Hindlimb muscle (tissue), 1 donor: ENCODE results near the gene GRIK1. TPM values are rescaled to one million over a fixed set of nuclear protein-coding genes. Genes with fewer than 3 reads are reported as not detected.

ENCODE experiments used
- DNase-seq: peaks from one replicate; pipeline ENCODE4 v3.0.0-alpha.2; 2013
- polyA plus RNA-seq: library from polyadenylated mRNA; unstranded; fragments of 120-200 nt; gene quantifications from one replicate; pipeline ENCODE4 v1.2.1, GENCODE V29; 2013; ENCODE audit not compliant: insufficient read length

The GRIK1 gene
- polyA plus RNA-seq, 1 donor: 0.49 TPM

- no peak for DNase-seq
Measured at GRCh38 chr21:29827236-29827635, 112.6 kb downstream of the GRIK1 start.

- no peak for DNase-seq
Measured at GRCh38 chr21:29826386-29826785, 113.4 kb downstream of the GRIK1 start.

- no peak for DNase-seq
Measured at GRCh38 chr21:29825936-29826335, 113.9 kb downstream of the GRIK1 start.

- no peak for DNase-seq
Measured at GRCh38 chr21:29825345-29825744, 114.5 kb downstream of the GRIK1 start.

GRCh38 chr21:29822064-29822463 is 117.7 kb downstream of the GRIK1 start:
- DNase-seq: no peak

GRCh38 chr21:29821230-29821629 is 118.6 kb downstream of the GRIK1 start:
- no peak for DNase-seq

GRCh38 chr21:29819675-29820326 is 120.0 kb downstream of the GRIK1 start:
- DNase-seq: no peak

GRCh38 chr21:29818383-29818921 is 121.3 kb downstream of the GRIK1 start:
- DNase-seq: no peak

GRCh38 chr21:29817450-29817849 is 122.3 kb downstream of the GRIK1 start:
- no peak for DNase-seq

GRCh38 chr21:29812947-29813346 is 126.8 kb downstream of the GRIK1 start:
- no peak for DNase-seq

- DNase-seq: no peak
Measured at GRCh38 chr21:29810871-29811270, 128.9 kb downstream of the GRIK1 start.

- DNase-seq: peak; percentile 4
Measured at GRCh38 chr21:29808153-29808552, 131.6 kb downstream of the GRIK1 start.

GRCh38 chr21:29805105-29805504 is 134.7 kb downstream of the GRIK1 start:
- no peak for DNase-seq

GRCh38 chr21:29803191-29803590 is 136.6 kb downstream of the GRIK1 start:
- DNase-seq: no peak

GRCh38 chr21:29801122-29801521 is 138.7 kb downstream of the GRIK1 start:
- DNase-seq: no peak

- no peak for DNase-seq
Measured at GRCh38 chr21:29800056-29800455, 139.7 kb downstream of the GRIK1 start.

GRCh38 chr21:29798840-29799239 is 141.0 kb downstream of the GRIK1 start:
- no peak for DNase-seq

- DNase-seq: no peak
Measured at GRCh38 chr21:29797155-29797554, 142.6 kb downstream of the GRIK1 start.

GRCh38 chr21:29793712-29794111 is 146.1 kb downstream of the GRIK1 start:
- DNase-seq: no peak

- no peak for DNase-seq
Measured at GRCh38 chr21:29789393-29789792, 150.4 kb downstream of the GRIK1 start.

- DNase-seq: no peak
Measured at GRCh38 chr21:29788752-29789151, 151.0 kb downstream of the GRIK1 start.

- no peak for DNase-seq
Measured at GRCh38 chr21:29787361-29787909, 152.4 kb downstream of the GRIK1 start.

GRCh38 chr21:29786496-29787360 is 153.1 kb downstream of the GRIK1 start:
- DNase-seq: no peak
